Rectal smooth muscle tissue (tissue), 1 donor: ENCODE data around the gene SRD5A3.

ENCODE experiments used
- H3K27ac ChIP-seq: one replicate; pipeline ENCODE4 v1.7.0; 2013; ENCODE audit warnings: low read depth, low read length, inconsistent platforms
- H3K27me3 ChIP-seq: one replicate; pipeline ENCODE4 v1.7.0; 2013; ENCODE audit warnings: low read length; ENCODE audit not compliant: control insufficient read depth, insufficient read depth
- H3K36me3 ChIP-seq: one replicate; pipeline ENCODE4 v1.7.0; 2013; ENCODE audit warnings: low read length; ENCODE audit not compliant: control insufficient read depth, insufficient read depth
- H3K4me1 ChIP-seq: one replicate; pipeline ENCODE4 v1.7.0; 2013; ENCODE audit warnings: low read length; ENCODE audit not compliant: control insufficient read depth, insufficient read depth
- H3K4me3 ChIP-seq: one replicate; pipeline ENCODE4 v1.7.0; 2013; ENCODE audit warnings: low read length
- H3K9ac ChIP-seq: one replicate; pipeline ENCODE4 v1.7.0; 2013; ENCODE audit warnings: low read length

The SRD5A3 gene

DNA sequence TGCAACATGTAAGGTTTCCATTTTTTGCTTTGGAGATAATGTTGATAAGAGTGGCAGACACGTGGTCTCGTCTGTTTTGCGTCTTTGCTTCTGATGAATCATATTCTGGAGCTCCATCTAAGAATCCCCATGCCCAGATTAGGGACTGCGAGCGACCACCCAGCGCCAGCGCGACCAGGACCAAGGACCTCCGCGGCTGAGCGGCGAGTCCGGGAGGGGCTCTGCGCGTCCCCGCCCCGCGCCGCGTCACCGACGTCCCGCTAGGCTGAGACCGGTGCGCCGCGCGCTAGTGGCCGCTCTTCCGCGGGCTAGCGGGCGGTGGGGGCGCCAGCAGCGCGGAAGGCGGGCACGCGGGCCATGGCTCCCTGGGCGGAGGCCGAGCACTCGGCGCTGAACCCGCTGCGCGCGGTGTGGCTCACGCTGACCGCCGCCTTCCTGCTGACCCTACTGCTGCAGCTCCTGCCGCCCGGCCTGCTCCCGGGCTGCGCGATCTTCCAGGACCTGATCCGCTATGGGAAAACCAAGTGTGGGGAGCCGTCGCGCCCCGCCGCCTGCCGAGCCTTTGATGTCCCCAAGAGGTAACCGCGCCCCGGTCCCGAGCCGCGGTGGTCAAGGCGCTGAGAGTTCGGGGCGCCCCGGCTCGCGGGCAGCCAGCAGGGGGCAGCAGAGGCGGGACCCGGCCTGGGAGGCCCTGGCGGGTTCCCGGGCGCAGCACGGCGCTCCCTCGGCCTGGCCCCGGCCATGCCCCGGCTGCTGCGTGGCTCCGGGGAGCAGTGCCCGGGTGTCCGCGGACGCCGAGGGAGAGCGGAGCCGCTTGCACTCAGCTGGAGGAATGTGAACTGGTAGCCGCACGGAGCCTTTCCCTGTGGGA is at the start of gene SRD5A3:
Gene SRD5A3 (plus strand): TSS at position 263 of the 871 bp plus-strand sequence. CDS start 95 bp downstream, at position 358.
- Histone ChIP-seq H3K36me3 (no peaks in the 10 kb centered on the region), H3K4me1 (peaks cover 3% of the 10 kb centered on the region), H3K27me3 (no peaks in the 10 kb centered on the region), H3K9ac (peak within 1 kb of the TSS; percentile 78), H3K4me3 (peak within 1 kb of the TSS; percentile 71), H3K27ac (peak within 1 kb of the TSS; percentile 95)

DNA sequence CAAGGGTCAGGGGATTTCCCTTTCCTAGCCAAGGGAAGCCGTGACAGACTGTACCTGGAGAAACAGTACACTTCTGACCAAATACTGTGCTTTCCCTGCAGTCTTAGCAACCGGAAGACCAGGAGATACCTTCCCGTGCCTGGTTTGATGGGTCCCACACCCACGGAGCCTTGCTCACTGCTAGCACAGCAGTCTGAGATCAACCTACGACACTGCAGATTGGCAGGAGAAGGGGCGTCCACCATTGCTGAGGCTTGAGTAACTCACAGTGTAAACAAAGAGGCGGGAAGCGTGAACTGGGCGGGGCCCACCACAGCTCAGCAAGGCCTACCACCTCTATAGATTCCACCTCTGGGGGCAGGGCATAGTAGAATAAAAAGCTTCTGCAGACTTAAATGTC is 48.7 kb upstream of the SRD5A3 start:
- Histone ChIP-seq H3K36me3 (no peaks in the 10 kb centered on the region), H3K9ac (no peak overlapping the region), H3K4me1 (no peaks in the 10 kb centered on the region), H3K4me3 (no peak overlapping the region), H3K27me3 (no peaks in the 10 kb centered on the region), H3K27ac (no peak overlapping the region)

DNA sequence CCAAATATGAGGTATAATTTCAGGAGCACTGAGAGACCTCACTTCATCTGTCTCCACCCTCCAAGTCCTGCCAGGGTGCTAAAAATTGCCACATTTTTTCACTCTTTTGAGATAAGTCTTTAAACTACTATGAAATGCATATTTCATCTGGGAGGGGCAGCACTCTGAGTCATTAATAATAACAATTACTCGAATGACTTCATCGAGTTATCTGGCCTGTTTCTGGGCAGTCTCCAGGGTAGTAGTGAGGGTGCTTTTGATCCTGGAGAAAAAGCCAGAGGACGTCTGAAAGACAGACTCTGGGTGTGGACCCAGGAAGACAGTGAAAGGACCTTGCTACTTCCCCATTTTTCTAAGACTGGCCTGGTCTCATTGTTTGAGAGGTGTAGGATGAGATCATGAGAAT is 42.3 kb upstream of the SRD5A3 start:
- no peaks in the 10 kb centered on the region for H3K36me3 ChIP-seq
- no peaks in the 10 kb centered on the region for H3K4me1 ChIP-seq
- H3K9ac ChIP-seq = no peak overlapping the region
- no peak overlapping the region for H3K4me3 ChIP-seq
- no peak overlapping the region for H3K27ac ChIP-seq
- no peaks in the 10 kb centered on the region for H3K27me3 ChIP-seq

DNA sequence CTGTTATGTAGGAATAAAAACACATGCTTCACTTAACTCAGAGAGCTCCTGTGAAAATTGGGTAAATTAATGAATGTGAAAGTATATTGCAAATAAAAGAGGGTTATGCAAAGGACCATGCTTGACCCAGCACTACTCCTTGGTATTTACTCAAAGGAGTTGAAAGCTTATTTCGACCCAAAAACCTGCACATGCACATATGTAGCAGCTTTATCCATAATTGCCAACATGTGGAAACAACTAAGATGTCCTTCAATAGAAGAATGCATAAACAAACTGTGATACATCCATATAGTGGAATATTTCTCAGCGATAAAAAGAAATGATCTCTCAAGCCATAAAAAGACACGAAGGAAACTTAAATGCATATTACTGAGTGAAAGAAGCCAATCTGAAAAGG is 41.7 kb upstream of the SRD5A3 start:
- H3K4me3 ChIP-seq = no peak overlapping the region
- H3K36me3 ChIP-seq = no peaks in the 10 kb centered on the region
- H3K27me3 ChIP-seq = no peaks in the 10 kb centered on the region
- H3K27ac ChIP-seq = no peak overlapping the region
- H3K9ac ChIP-seq = no peak overlapping the region
- no peaks in the 10 kb centered on the region for H3K4me1 ChIP-seq

DNA sequence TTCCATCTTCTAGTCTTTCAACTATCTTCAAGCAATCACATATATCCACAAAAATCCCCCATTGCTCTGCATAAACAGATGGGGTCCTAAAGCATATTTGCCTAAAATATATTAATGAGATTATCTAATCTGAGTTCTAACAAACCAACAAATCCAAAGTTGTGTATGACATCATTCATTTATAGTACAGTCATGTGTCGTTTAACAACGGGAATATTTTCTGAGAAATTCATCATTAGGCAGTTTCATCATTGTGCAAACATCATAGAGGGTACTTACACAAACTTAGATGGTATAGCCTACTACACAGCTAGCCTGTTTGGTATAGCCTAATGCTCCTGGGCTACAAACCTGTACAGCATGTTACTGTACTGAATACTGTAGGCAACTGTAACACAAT is 38.0 kb upstream of the SRD5A3 start:
- H3K27me3 ChIP-seq = no peaks in the 10 kb centered on the region
- H3K4me3 ChIP-seq = no peak overlapping the region
- H3K36me3 ChIP-seq = no peaks in the 10 kb centered on the region
- H3K9ac ChIP-seq = no peak overlapping the region
- H3K27ac ChIP-seq = no peak overlapping the region
- H3K4me1 ChIP-seq = no peaks in the 10 kb centered on the region

DNA sequence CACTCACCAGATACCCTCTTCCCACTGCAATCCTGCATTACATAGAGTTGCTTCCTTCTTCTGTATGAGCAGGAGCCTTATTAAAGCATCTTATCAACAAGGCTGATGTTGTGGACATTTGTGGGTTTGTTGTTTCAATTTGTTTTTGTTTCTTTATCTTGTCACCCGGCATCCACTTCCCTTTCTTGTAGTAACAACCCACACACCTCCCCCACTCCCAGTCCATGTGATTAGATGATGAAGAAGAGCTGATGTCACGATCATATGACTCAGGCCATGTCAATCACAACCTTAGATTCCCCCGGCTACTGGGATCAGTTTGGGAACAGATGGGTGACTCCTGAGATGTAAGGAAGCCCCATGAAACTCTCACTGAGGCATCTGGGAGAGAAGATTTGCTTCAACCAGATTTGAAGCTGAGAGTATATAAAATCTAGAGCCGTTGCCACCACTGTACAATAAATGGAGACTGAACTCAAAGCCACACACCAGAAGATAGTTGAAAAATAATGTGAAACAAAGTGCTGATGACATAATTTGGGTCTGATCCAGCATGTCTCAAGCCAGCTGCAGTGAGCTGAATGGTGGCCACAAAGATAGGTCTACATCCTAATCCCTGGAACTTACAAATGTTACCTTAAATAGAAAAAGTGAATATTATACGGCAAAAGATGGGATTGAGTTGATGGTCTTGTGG is 34.1 kb upstream of the SRD5A3 start:
- Histone ChIP-seq H3K27ac (no peak overlapping the region), H3K4me1 (no peaks in the 10 kb centered on the region), H3K27me3 (no peaks in the 10 kb centered on the region), H3K36me3 (no peaks in the 10 kb centered on the region), H3K9ac (no peak overlapping the region), H3K4me3 (no peak overlapping the region)

DNA sequence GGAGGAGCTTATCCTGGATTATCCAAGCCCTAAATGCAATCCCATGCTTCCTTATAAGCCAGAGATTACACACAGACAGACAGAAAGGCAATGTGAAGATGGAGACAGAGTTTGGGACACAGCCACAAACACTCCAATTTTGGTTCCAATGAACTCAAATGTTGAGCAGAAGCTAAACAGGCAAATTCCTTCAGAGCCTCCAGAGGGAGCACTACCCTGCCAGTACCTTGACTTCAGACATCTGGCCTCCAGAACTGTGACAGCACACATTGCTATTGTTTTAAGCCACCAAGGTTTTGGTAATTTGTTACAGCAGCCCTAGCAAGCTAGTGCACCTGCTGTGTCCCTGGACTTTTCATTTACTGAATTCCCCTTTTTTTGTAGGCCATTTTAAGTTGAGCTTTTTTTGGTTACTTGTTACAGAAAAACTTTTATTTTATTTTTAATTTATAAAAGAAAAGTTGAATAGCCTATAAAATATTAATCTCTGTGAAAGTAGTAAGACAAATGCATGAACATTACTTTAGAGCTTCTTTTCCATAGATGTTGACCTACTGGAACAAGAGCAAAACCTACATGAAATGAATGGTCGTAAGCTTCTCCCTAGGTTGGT is 33.4 kb upstream of the SRD5A3 start:
- Histone ChIP-seq H3K27ac (no peak overlapping the region), H3K4me3 (no peak overlapping the region), H3K36me3 (no peaks in the 10 kb centered on the region), H3K4me1 (no peaks in the 10 kb centered on the region), H3K9ac (no peak overlapping the region), H3K27me3 (no peaks in the 10 kb centered on the region)

DNA sequence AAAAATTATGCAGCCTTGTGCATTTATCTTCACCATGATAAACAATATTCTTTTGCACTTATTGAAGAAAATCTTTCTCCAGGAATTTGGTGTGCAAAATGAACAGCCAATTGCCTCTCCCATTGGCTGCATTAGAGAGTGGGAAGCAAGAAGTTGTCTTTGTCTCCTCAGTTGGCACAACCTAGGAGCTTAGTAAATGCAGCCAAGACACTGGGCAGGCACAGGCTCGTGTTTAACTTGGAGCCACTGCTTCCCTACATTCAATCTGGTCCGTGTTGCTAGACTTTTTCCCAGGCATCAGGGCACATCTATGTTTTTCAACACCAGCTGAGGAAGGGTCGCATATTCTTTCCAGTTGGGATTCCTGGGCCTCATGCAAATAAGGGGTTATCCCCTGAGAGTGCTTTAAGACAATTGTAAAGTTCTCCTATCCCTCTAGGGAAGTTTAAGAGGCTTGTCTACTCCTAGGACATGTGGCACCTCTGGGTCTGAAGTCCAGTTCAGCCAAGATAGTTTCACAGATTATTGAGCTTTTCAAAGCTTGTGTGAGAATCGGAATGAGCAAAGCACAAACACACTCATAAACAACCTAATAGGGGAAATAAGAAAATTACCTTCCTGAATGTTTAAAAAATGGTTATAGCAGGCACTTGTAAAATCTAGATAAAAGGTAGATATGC is 31.8 kb upstream of the SRD5A3 start:
- H3K36me3 ChIP-seq = no peaks in the 10 kb centered on the region
- no peak overlapping the region for H3K4me3 ChIP-seq

DNA sequence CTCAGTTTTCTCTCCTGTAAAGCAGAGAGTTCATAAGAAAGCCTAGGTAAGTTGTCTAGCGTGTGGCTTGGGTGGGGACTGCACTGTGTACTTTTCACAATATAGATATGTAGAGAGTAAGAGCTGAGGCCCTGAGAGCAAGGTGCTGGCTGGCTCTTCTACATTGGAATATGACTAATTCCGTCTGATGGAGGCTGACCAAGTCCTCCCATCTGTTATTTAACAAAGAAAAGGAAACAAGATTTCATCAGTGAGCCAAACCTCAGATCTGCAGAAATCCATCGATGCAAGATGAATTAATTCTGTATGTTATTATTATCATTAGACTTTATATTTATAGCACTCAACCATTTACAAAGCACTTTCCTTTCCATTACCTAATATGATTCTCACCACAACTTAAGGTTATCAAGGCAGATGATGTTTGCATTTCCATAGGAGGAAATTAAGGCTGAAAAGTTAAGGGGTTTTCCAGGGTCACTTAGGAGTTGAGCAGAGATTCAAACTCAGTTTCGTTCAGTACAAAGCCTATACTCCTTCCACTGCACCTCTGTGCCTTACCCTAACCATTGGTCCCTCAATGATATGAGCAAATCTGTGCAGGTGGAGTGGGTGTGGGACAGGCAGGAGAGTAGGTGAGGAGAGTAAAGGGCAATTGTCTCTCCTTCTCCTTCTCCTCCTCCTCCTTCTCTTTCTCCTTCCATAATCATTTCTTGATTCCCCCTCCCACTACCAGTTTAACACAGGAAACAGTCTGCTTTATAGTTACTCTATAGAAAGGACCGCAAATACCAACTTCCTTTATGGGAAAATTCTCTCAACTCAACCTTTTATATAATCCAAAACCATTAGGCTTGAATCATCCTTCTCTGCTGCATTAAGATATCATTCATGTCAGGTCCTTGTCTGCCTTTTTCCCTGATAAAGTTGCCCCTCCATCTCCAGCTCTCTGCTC is 27.6 kb upstream of the SRD5A3 start:
- no peaks in the 10 kb centered on the region for H3K36me3 ChIP-seq
- H3K27me3 ChIP-seq = no peaks in the 10 kb centered on the region
- H3K27ac ChIP-seq = no peak overlapping the region
- no peak overlapping the region for H3K9ac ChIP-seq
- no peak overlapping the region for H3K4me3 ChIP-seq
- no peaks in the 10 kb centered on the region for H3K4me1 ChIP-seq

More for the DNA sequence above, 31.8 kb upstream of the SRD5A3 start:
- no peaks in the 10 kb centered on the region for H3K4me1 ChIP-seq
- H3K9ac ChIP-seq = no peak overlapping the region
- no peaks in the 10 kb centered on the region for H3K27me3 ChIP-seq
- no peak overlapping the region for H3K27ac ChIP-seq

DNA sequence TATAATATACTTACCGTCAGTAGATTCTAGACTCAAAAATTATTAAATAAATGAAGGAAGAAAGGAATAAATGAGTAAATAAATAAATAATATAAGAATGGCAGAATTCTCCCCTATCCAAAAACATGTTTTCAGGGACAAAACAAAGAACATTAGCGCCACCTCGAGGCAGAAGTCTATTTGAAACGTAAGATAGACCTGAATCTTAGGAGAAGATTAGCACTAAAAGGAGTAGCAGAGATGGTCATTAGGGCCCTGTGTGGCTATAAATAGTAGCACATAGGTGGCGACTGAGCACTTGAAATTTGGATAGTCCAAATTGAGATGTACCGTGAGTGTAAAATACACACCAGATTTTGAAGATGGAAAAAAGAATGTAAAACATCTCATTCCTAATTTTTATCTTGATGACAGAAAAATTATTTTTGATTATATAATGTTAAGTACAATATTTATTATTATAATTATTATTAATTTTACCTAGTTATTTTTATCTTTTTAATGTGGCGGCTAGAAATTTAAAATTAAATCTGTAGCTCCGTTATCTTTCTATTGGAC is 24.3 kb upstream of the SRD5A3 start:
- H3K36me3 ChIP-seq = no peaks in the 10 kb centered on the region
- no peak overlapping the region for H3K9ac ChIP-seq
- H3K4me3 ChIP-seq = no peak overlapping the region
- no peaks in the 10 kb centered on the region for H3K4me1 ChIP-seq
- no peak overlapping the region for H3K27ac ChIP-seq
- H3K27me3 ChIP-seq = no peaks in the 10 kb centered on the region

DNA sequence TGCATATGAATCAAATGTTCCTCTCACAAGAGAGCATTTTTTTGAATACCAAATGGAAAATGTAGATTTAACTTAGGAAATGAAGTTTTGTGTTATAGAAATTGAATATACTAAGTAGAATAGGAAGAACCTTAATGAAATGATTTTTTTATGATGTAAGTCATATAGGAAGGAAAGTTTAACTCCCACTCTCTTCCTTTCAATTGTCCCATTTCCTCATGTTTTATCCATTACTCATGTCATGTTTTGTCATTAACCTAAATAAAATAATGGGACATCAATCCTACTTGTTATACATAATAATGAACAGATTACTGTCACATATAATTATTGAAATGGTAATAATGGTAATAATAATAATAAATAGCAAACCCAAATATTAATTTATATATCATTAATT is 22.7 kb upstream of the SRD5A3 start:
- Histone ChIP-seq H3K9ac (no peak overlapping the region), H3K4me3 (no peak overlapping the region), H3K27me3 (no peaks in the 10 kb centered on the region), H3K4me1 (no peaks in the 10 kb centered on the region), H3K27ac (no peak overlapping the region), H3K36me3 (no peaks in the 10 kb centered on the region)
